ENCODE data around the gene MYL3.

GRCh38 chr3:46893146-46893748, 30.0 kb upstream of the MYL3 start:
- no peak for TF ChIP-seq EZH2 (IDR thresholded peaks at IDR 0.05; ENCODE audit: low read depth, unreplicated experiment)
- no peak for TF ChIP-seq CTCF (conservative IDR thresholded peaks at IDR 0.05; ENCODE audit: low read depth in 2 of 2)
- TF ChIP-seq REST (IDR thresholded peaks at IDR 0.05; ENCODE audit: unreplicated experiment): no peak
- TF ChIP-seq POLR2AphosphoS5 (IDR thresholded peaks at IDR 0.05; ENCODE audit: low read depth): no peak
- no peak for TF ChIP-seq ZNF331 (CRISPR knock-in tag; IDR thresholded peaks at IDR 0.05; ENCODE audit: low read depth)
- TF ChIP-seq EZH2phosphoT487 (IDR thresholded peaks at IDR 0.05; ENCODE audit: unreplicated experiment): no peak
